HCT116 (cell line): ENCODE data around the gene TRA2A. TPM values are rescaled to one million over a fixed set of nuclear protein-coding genes. Genes with fewer than 3 reads are reported as not detected.

Source experiments
- ATAC-seq: fragments of 200-7000 bp; cut with Tn5 transposase; 2 replicates; pipeline ENCODE4 v1.9.1; 2020; ENCODE audit warnings: mild to moderate bottlenecking, moderate library complexity
- Bru-seq: library from RNA; stranded (reverse); fragments of 400-500 nt; gene quantifications from one replicate; lab custom pipeline; 2021; lab: Mats Ljungman, UMichigan
- BruChase-seq, 2 experiments: library from RNA; stranded (reverse); fragments of 400-500 nt; gene quantifications; one replicate each; lab custom pipeline; 2021; lab: Mats Ljungman, UMichigan
- BruUV-seq: library from RNA; stranded (reverse); fragments of 400-500 nt; replicated peaks from 2 replicates; lab custom pipeline; 2021; lab: Mats Ljungman, UMichigan
- CTCF ChIA-PET: fragments of 300-600 bp; sonication (Branson Sonifier 250); formaldehyde crosslinking; loops from one replicate; lab custom pipeline; 2021; ENCODE audit warnings: antibody characterized with exemption; lab: Charles Lee
- POLR2A ChIA-PET: fragments of 300-600, 350-600 bp; sonication (Branson Sonifier 250); formaldehyde crosslinking; loops from one replicate; lab custom pipeline; 2021; ENCODE audit warnings: antibody characterized with exemption; lab: Charles Lee
- RAD21 ChIA-PET, 2 experiments: fragments of 300-600 bp; sonication (Branson Sonifier 250); formaldehyde crosslinking; loops; one replicate each; lab custom pipeline; 2023; ENCODE audit warnings: low total read pairs in 2 of 2; ENCODE audit not compliant: uncharacterized antibody in 2 of 2, unreplicated experiment in 2 of 2, low non-redundant PET in 1 of 2; lab: Charles Lee
- DNase-seq: peaks from one replicate; pipeline ENCODE4 v3.0.0-alpha.2; 2010; ENCODE audit warnings: low read depth, low spot score
- H2AFZ ChIP-seq: fragments of 200-600 bp; shearing (Covaris generic), sonication (generic); 2 replicates; pipeline ENCODE4 v1.6.1; 2017; ENCODE audit warnings: low read depth, mixed run types, mixed read lengths, antibody characterized with exemption, low read length; ENCODE audit not compliant: poor library complexity, severe bottlenecking
- H3K27ac ChIP-seq: 2 replicates; pipeline ENCODE4 v1.5.1; 2012; ENCODE audit warnings: low read depth, low read length
- H3K27me3 ChIP-seq: fragments of 200-600 bp; sonication (generic); 2 replicates; pipeline ENCODE4 v1.6.1; 2016; ENCODE audit warnings: mixed run types, low read length, mixed read lengths; ENCODE audit not compliant: insufficient read depth
- H3K36me3 ChIP-seq, 2 experiments: fragments of 200-500 bp in 1 of 2; fragments of 200-600 bp in 1 of 2; sonication (Bioruptor generic) in 1 of 2; sonication (generic) in 1 of 2; 2 replicates each; pipeline versions ENCODE4 v1.5.1 to v1.6.1; 2014 to 2016; ENCODE audit warnings: low read length in 2 of 2, inconsistent platforms in 1 of 2, mixed read lengths in 1 of 2, mixed run types in 1 of 2; ENCODE audit not compliant: insufficient read depth in 2 of 2, control insufficient read depth in 1 of 2
- H3K4me1 ChIP-seq, 2 experiments: fragments of 200-600 bp in 1 of 2; sonication (generic) in 1 of 2; 2 replicates each; pipeline versions ENCODE4 v1.5.1 to v1.6.1; 2012 to 2017; ENCODE audit warnings: low read length in 2 of 2, inconsistent platforms in 1 of 2, mild to moderate bottlenecking in 1 of 2, mixed read lengths in 1 of 2, mixed run types in 1 of 2, moderate library complexity in 1 of 2; ENCODE audit not compliant: insufficient read depth in 2 of 2, control insufficient read depth in 1 of 2
- H3K4me2 ChIP-seq: fragments of 200-600 bp; sonication (generic); 2 replicates; pipeline ENCODE4 v1.6.1; 2017; ENCODE audit warnings: mixed run types, low read length, mixed read lengths
- H3K4me3 ChIP-seq, 2 experiments: fragments of 200-600 bp in 1 of 2; sonication (generic) in 1 of 2; replicated peaks in 1 of 2; 2 replicates each; pipeline ENCODE4 v1.5.1; 2011 to 2016; ENCODE audit warnings: low read length in 2 of 2, control low read depth in 1 of 2, low read depth in 1 of 2, mild to moderate bottlenecking in 1 of 2, mixed read lengths in 1 of 2, mixed run types in 1 of 2
- H3K79me2 ChIP-seq: fragments of 200-600 bp; sonication (generic); 2 replicates; pipeline ENCODE4 v1.6.1; 2017; ENCODE audit warnings: mild to moderate bottlenecking, mixed run types, low read length, moderate library complexity, mixed read lengths; ENCODE audit not compliant: insufficient read depth
- H3K9ac ChIP-seq: fragments of 200-600 bp; sonication (generic); 2 replicates; pipeline ENCODE4 v1.6.1; 2016; ENCODE audit warnings: low read length, mixed read lengths
- H3K9me2 ChIP-seq: fragments of 200-600 bp; sonication (generic), shearing (Covaris generic); 2 replicates; pipeline ENCODE4 v1.6.1; 2017; ENCODE audit warnings: mixed run types, mild to moderate bottlenecking, moderate library complexity; ENCODE audit not compliant: insufficient read depth
- H3K9me3 ChIP-seq, 2 experiments: fragments of 200-500 bp in 1 of 2; fragments of 200-600 bp in 1 of 2; sonication (Bioruptor generic) in 1 of 2; sonication (generic) in 1 of 2; 2 replicates each; pipeline ENCODE4 v1.6.1; 2014 to 2017; ENCODE audit warnings: low read length in 2 of 2, mixed read lengths in 2 of 2, inconsistent platforms in 1 of 2, low read depth in 1 of 2, mild to moderate bottlenecking in 1 of 2, mixed run types in 1 of 2, moderate library complexity in 1 of 2; ENCODE audit not compliant: control insufficient read depth in 1 of 2, insufficient read depth in 1 of 2
- H4K20me1 ChIP-seq: fragments of 200-600 bp; sonication (generic), shearing (Covaris generic); 2 replicates; pipeline ENCODE4 v1.6.1; 2017; ENCODE audit warnings: mixed run types, mild to moderate bottlenecking, moderate library complexity; ENCODE audit not compliant: insufficient read depth
- EGR1 ChIP-seq: IDR thresholded peaks from 2 replicates; pipeline ENCODE4 v1.6.1; 2012; ENCODE audit warnings: low read depth
- ELF1 ChIP-seq: IDR thresholded peaks from 2 replicates; pipeline ENCODE4 v1.6.1; 2012; ENCODE audit warnings: low read depth, borderline replicate concordance
- POLR2A ChIP-seq: IDR thresholded peaks from 2 replicates; pipeline ENCODE4 v1.7.0; 2011; ENCODE audit warnings: borderline replicate concordance; ENCODE audit not compliant: insufficient read depth, insufficient read length; ENCODE audit errors: extremely low read depth
- POLR2AphosphoS5 ChIP-seq: IDR thresholded peaks from 2 replicates; pipeline ENCODE4 v1.6.1; 2011; ENCODE audit warnings: mild to moderate bottlenecking, low read depth, low read length, moderate library complexity
- REST ChIP-seq: IDR thresholded peaks from 2 replicates; pipeline ENCODE4 v1.6.1; 2012; ENCODE audit warnings: low read depth
- SIN3A ChIP-seq: IDR thresholded peaks from 2 replicates; pipeline ENCODE4 v1.6.1; 2012; ENCODE audit warnings: low read depth
- SP1 ChIP-seq: IDR thresholded peaks from 2 replicates; pipeline ENCODE4 v1.6.1; 2012; ENCODE audit warnings: low read depth
- YY1 ChIP-seq: IDR thresholded peaks from 2 replicates; pipeline ENCODE4 v1.6.1; 2011; ENCODE audit warnings: low read length, low read depth, moderate library complexity, mild to moderate bottlenecking; ENCODE audit not compliant: insufficient replicate concordance; ENCODE audit errors: extremely low read depth
- ZFX ChIP-seq: fragments of 450-650 bp; IDR thresholded peaks from 2 replicates; pipeline ENCODE4 v1.6.1; 2017
- intact Hi-C: fragments of 100-400 bp; cut with micrococcal nuclease; formaldehyde crosslinking; loops from 2 replicates; pipeline ENCODE4 v1.10.0; 2022
- long read RNA-seq: library from polyadenylated mRNA; unstranded; transcript quantifications from one replicate; pipeline ENCODE4 v2.0.0, GENCODE V29; 2021; ENCODE audit not compliant: unreplicated experiment
- polyA plus RNA-seq: library from polyadenylated mRNA; unstranded; fragments of >200 nt; gene quantifications from 2 replicates; pipeline ENCODE4 v1.2.1, GENCODE V29; 2012; ENCODE audit warnings: missing spikeins
- total RNA-seq: library from RNA; stranded (reverse); gene quantifications from one replicate; pipeline ENCODE4 v1.2.1, GENCODE V29; 2021; ENCODE audit not compliant: unreplicated experiment
- TF ChIP-seq, protein P1 (sequence below): IDR thresholded peaks from 2 replicates; pipeline ENCODE4 v1.6.1; 2011; ENCODE audit warnings: mild to moderate bottlenecking, low read length, moderate library complexity; ENCODE audit not compliant: insufficient replicate concordance; ENCODE audit errors: extremely low read depth
- TF ChIP-seq, protein P2 (sequence below): IDR thresholded peaks from 2 replicates; pipeline ENCODE4 v1.6.1; 2012

The TRA2A gene
- 122 TPM for total RNA-seq
- polyA plus RNA-seq: 54.6 and 76.3 TPM in 2 replicates
- percentile 98 among the genes with signal in this experiment for Bru-seq, nascent RNA
- BruChase-seq, experiment 1, labeled RNA remaining after a 6-hour chase: percentile 97 among the genes with signal in this experiment
- BruChase-seq, experiment 2, labeled RNA remaining after a 2-hour chase: percentile 99 among the genes with signal in this experiment
- long read RNA-seq, transcript TRA2A-201 (8 exons, 1,845 nt): major isoform, 75 of 118 reads
- long read RNA-seq, transcript TRA2A-212 (9 exons, 1,931 nt): minor isoform, 5 of 118 reads
- long read RNA-seq, partial matches to known transcripts: 6 of 118 reads
- long read RNA-seq, other reads (novel, unspliced or antisense): 29 of 118 reads

DNA sequence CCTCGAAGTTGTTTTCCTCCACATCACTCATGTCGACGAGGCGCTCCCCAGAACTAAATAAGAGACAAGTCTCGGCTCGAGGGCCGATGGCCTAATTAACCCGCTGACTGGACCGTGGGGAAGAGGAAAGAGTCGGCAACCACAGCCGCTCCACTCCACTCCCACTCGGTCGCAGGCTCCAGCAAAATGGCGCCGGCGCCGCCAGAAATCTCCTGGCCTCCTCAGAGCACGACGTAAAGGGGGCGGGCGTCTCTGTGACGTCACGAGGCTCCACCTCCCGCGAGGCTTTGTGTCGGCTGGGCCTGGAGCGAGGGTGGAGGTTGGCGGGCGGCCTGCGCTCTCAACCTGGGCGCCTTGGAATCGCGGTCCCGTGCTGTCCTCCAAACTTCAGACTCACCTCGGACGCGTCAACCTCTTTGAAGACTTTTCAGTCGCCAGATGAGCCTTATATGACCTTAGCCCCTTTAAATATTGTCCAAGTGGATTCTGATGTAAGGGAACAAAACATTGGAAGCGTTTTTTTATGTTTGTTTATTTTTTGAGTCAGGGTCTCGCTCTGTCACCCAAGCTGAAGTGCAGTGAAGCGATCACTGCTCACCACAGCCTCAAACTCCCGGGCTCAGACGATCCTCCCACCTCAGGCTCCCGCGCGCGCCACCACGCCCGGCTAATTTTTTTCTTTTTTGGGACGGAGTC lies at the start of gene TRA2A:
TSS of gene TRA2A (minus strand) at position 188 of the 696 bp plus-strand sequence. CDS start at position 31, 157 bp downstream.
- Histone ChIP-seq H4K20me1 (peaks cover 41% of the 10 kb centered on the region; the same call in 1 of the 2 replicates), H3K9ac (peak within 1 kb of the TSS; percentile 99), H3K27ac (peak within 1 kb of the TSS; percentile 72), H3K79me2 (peaks cover 49% of the 10 kb centered on the region), H3K27me3 (no peaks in the 10 kb centered on the region), H3K9me3 (no peaks in the 10 kb centered on the region), H3K4me2 (peak within 1 kb of the TSS; percentile 92), H3K4me3 (peak within 1 kb of the TSS; percentile 71 to 90), H3K4me1 (peaks cover 12 to 29% of the 10 kb centered on the region in 2 experiments), H2AFZ (no peak within 1 kb of the TSS), H3K36me3 (peaks cover 0 to 3% of the 10 kb centered on the region in 2 experiments; a peak in 1 of 4 replicates), H3K9me2 (no peaks in the 10 kb centered on the region)
- BruUV-seq: TSS peak; percentile 89
- intact Hi-C loops: loop anchor here (2.0 kb wide), 1 partner anchor 61 kb away; the partner anchor contains the start of gene IGF2BP3
- CTCF ChIA-PET: interaction anchor here (1.5 to 2.8 kb wide), 2 partner anchors 15 to 259 kb away, joined by 6 to 16 read pairs; no protein-coding TSS in a partner anchor
- POLR2A ChIA-PET: interaction anchor here (1.1 to 1.5 kb wide), 2 partner anchors 59 to 233 kb away, joined by 3 to 5 read pairs; partner anchors contain the start of gene MALSU1
- TF ChIP-seq POLR2A (peak; percentile 95), SP1 (peak; percentile 80), ZFX (peak; percentile 47; the same call in 1 of the 2 replicates), EGR1 (no peak), POLR2AphosphoS5 (peak; percentile 100), YY1 (peak; percentile 97), ELF1 (no peak), REST (no peak), SIN3A (peak; percentile 92)
- TF ChIP-seq, protein P1, sequence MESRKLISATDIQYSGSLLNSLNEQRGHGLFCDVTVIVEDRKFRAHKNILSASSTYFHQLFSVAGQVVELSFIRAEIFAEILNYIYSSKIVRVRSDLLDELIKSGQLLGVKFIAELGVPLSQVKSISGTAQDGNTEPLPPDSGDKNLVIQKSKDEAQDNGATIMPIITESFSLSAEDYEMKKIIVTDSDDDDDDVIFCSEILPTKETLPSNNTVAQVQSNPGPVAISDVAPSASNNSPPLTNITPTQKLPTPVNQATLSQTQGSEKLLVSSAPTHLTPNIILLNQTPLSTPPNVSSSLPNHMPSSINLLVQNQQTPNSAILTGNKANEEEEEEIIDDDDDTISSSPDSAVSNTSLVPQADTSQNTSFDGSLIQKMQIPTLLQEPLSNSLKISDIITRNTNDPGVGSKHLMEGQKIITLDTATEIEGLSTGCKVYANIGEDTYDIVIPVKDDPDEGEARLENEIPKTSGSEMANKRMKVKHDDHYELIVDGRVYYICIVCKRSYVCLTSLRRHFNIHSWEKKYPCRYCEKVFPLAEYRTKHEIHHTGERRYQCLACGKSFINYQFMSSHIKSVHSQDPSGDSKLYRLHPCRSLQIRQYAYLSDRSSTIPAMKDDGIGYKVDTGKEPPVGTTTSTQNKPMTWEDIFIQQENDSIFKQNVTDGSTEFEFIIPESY: peak; percentile 90
- TF ChIP-seq, protein P2, sequence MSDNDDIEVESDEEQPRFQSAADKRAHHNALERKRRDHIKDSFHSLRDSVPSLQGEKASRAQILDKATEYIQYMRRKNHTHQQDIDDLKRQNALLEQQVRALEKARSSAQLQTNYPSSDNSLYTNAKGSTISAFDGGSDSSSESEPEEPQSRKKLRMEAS: peak; percentile 79
- RAD21 ChIA-PET: interaction anchor here in 1 of 2 experiments (0.7 kb wide), 1 partner anchor 259 kb away, joined by 3 read pairs; no protein-coding TSS in a partner anchor
- DNase-seq: peak; percentile 89
- ATAC-seq: peak; percentile 94
